IPS-20b (cell line): ENCODE data around the gene RALGAPB.

Experiments used
- H3K27ac ChIP-seq: one replicate; pipeline ENCODE4 v1.5.1; 2013; ENCODE audit warnings: low read length
- H3K27me3 ChIP-seq: 2 replicates; pipeline ENCODE4 v1.6.1; 2013; ENCODE audit warnings: mild to moderate bottlenecking, low read length, inconsistent platforms; ENCODE audit not compliant: insufficient read depth
- H3K36me3 ChIP-seq: 2 replicates; pipeline ENCODE4 v1.6.1; 2013; ENCODE audit warnings: low read depth, mild to moderate bottlenecking, inconsistent platforms, low read length, moderate library complexity; ENCODE audit not compliant: insufficient read depth
- H3K4me1 ChIP-seq: 2 replicates; pipeline ENCODE4 v1.6.1; 2013; ENCODE audit warnings: mild to moderate bottlenecking, control low read depth, inconsistent platforms, low read length, moderate library complexity; ENCODE audit not compliant: insufficient read depth
- H3K4me3 ChIP-seq: 2 replicates; pipeline ENCODE4 v1.5.1; 2013; ENCODE audit warnings: mild to moderate bottlenecking, low read length, inconsistent platforms
- H3K9ac ChIP-seq: 2 replicates; pipeline ENCODE4 v1.6.1; 2013; ENCODE audit warnings: low read depth, mild to moderate bottlenecking, inconsistent platforms, low read length, moderate library complexity
- H3K9me3 ChIP-seq: 2 replicates; pipeline ENCODE4 v1.6.1; 2013; ENCODE audit warnings: mild to moderate bottlenecking, low read depth, low read length, inconsistent platforms; ENCODE audit not compliant: insufficient read depth

Gene RALGAPB

DNA sequence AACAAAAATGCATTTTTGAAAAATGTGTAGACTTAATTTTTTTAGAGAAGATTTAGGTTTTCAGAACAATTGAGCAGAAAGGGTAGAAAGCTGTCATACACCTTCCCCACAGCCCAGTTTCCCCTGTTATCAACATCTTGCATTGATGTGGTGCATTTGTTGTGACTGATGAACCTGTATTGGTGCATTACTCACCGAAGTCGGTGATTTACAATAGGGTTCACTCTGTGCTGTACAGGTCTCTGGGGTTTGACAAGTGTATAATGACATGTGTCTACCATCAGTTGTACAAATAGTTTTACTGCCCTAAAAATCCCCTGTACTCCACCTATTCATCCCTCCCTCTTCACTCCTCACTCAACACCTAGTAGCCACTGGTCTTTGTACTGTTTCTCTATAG is 84.5 kb downstream of the RALGAPB start:
- Histone ChIP-seq H3K9ac (no peak overlapping the region), H3K4me3 (no peak overlapping the region), H3K36me3 (peaks cover 72% of the 10 kb centered on the region), H3K27me3 (no peaks in the 10 kb centered on the region), H3K9me3 (no peaks in the 10 kb centered on the region), H3K27ac (no peak overlapping the region), H3K4me1 (peaks cover 10% of the 10 kb centered on the region; the same call in 1 of the 2 replicates)

GRCh38 chr20:38558596-38559360 is 86.1 kb downstream of the RALGAPB start:
- Histone ChIP-seq H3K27ac (no peak overlapping the region), H3K4me1 (peaks cover 10% of the 10 kb centered on the region; the same call in 1 of the 2 replicates), H3K9me3 (no peaks in the 10 kb centered on the region), H3K27me3 (no peaks in the 10 kb centered on the region), H3K9ac (no peak overlapping the region), H3K4me3 (no peak overlapping the region), H3K36me3 (peaks cover 65% of the 10 kb centered on the region)

- Histone ChIP-seq H3K36me3 (peaks cover 61% of the 10 kb centered on the region), H3K27ac (no peak overlapping the region), H3K27me3 (no peaks in the 10 kb centered on the region), H3K4me1 (peaks cover 10% of the 10 kb centered on the region; the same call in 1 of the 2 replicates), H3K9ac (no peak overlapping the region), H3K9me3 (no peaks in the 10 kb centered on the region), H3K4me3 (no peak overlapping the region)
Observed at GRCh38 chr20:38559764-38560163, 87.1 kb downstream of the RALGAPB start.

GRCh38 chr20:38563802-38564431 is 91.3 kb downstream of the RALGAPB start:
- no peak overlapping the region for H3K4me3 ChIP-seq
- no peak overlapping the region for H3K27ac ChIP-seq
- no peaks in the 10 kb centered on the region for H3K9me3 ChIP-seq
- H3K9ac ChIP-seq = no peak overlapping the region
- H3K4me1 ChIP-seq = peaks cover 3% of the 10 kb centered on the region; the same call in 1 of the 2 replicates
- peaks cover 66% of the 10 kb centered on the region for H3K36me3 ChIP-seq
- no peaks in the 10 kb centered on the region for H3K27me3 ChIP-seq

DNA sequence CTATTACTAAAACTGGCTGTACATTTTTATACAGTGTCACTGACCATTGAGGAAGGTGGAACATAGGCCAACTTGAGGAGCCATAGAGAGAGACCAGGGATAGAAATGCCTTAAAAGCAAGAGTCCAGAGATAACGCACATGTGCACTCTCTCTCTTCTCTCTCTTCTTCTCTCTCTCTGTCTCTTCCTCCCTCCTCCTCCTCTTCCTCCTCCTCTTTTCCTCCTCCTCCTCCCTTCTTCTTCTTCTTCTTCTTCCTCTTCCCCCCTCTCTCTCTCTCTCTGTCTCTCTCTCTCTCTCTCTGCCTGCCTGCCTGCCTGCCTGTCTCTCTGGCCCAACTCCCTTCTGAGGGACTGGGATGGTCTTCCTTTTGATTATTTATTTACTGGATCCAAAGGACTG is 92.0 kb downstream of the RALGAPB start:
- H3K27ac ChIP-seq = no peak overlapping the region
- no peaks in the 10 kb centered on the region for H3K4me1 ChIP-seq
- H3K9me3 ChIP-seq = no peaks in the 10 kb centered on the region
- H3K4me3 ChIP-seq = no peak overlapping the region
- H3K27me3 ChIP-seq = no peaks in the 10 kb centered on the region
- H3K9ac ChIP-seq = no peak overlapping the region
- peaks cover 67% of the 10 kb centered on the region for H3K36me3 ChIP-seq

DNA sequence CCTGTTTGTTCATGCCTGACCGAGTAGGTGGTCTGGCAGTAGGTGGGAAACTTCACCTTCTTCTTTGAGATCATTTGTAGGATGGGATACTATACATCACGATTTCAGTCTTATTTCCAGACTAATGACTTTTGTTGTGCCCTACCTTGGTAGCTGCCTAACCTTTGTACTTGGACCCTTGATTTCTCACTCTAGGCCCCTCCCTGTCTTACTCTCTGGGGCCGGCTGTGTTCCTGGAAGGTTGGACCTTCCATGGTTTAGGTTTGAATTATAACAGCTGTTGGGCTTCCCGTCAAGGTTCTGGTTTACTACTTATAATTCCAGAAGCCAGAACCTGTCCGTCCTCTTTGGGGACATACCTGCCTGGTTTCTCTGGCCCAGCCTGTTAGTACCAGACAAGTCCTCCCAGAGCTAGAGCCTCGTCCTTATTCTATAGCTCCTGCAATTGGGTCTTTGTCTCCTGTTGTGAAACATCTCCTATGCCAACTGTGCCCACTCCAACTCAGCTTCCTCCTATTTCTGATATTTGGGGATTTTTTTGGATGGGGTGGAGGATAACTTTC is 93.5 kb downstream of the RALGAPB start:
- H3K27me3 ChIP-seq = no peaks in the 10 kb centered on the region
- H3K9ac ChIP-seq = no peak overlapping the region
- H3K4me3 ChIP-seq = no peak overlapping the region
- H3K4me1 ChIP-seq = no peaks in the 10 kb centered on the region
- no peak overlapping the region for H3K27ac ChIP-seq
- peaks cover 72% of the 10 kb centered on the region for H3K36me3 ChIP-seq
- no peaks in the 10 kb centered on the region for H3K9me3 ChIP-seq

DNA sequence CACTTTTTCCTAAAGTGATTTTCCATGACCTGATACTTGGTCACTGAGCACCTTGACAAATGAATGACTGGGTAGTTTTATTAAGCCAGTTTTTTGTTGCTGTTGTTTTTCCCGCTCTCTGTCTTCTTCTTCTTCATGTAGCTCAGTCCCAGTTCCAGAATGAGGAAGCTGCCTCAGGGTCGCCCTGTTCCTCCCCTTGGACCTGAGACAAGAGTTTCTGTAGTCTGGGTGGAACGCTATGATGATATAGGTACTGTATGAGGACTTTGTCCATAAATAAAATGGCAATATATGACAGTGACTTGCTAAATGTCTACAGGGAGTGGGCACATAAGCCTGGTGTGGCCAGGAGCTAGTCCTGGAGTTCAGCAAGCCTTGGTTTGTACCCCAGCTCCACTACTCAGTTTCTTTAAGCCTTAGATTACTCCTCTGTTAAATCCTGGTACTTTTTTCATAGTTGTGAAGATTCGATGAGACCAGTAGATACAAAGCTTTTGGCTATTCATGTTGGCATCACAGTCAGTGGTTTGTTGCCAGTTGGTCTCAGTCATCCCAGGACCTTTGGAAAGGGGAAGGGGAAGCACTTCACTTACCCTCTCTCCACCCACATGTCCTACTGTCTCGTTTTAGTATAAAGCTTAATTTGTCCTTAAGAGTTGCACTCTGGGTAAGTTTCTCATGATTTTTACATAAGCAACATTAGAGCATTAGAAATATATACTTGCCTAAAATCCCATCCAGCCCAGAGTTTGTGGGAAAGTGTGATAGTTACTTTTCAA is 97.3 kb downstream of the RALGAPB start:
- no peak overlapping the region for H3K4me3 ChIP-seq
- H3K9ac ChIP-seq = no peak overlapping the region; the same call in 1 of the 2 replicates
- H3K27me3 ChIP-seq = no peaks in the 10 kb centered on the region
- no peaks in the 10 kb centered on the region for H3K4me1 ChIP-seq
- peaks cover 77% of the 10 kb centered on the region for H3K36me3 ChIP-seq
- H3K27ac ChIP-seq = no peak overlapping the region
- H3K9me3 ChIP-seq = no peaks in the 10 kb centered on the region

- H3K36me3 ChIP-seq = peaks cover 75% of the 10 kb centered on the region
- H3K9me3 ChIP-seq = no peaks in the 10 kb centered on the region
- H3K4me3 ChIP-seq = no peak overlapping the region
- H3K27me3 ChIP-seq = no peaks in the 10 kb centered on the region
- H3K9ac ChIP-seq = no peak overlapping the region
- H3K4me1 ChIP-seq = no peaks in the 10 kb centered on the region
- no peak overlapping the region for H3K27ac ChIP-seq
Observed at GRCh38 chr20:38573413-38573812, 100.8 kb downstream of the RALGAPB start.

- no peak overlapping the region for H3K9ac ChIP-seq
- H3K36me3 ChIP-seq = peaks cover 34% of the 10 kb centered on the region
- no peaks in the 10 kb centered on the region for H3K27me3 ChIP-seq
- H3K4me1 ChIP-seq = no peaks in the 10 kb centered on the region
- H3K27ac ChIP-seq = no peak overlapping the region
- no peak overlapping the region for H3K4me3 ChIP-seq
- H3K9me3 ChIP-seq = no peaks in the 10 kb centered on the region
Observed at GRCh38 chr20:38579219-38579910, 106.7 kb downstream of the RALGAPB start.

GRCh38 chr20:38579921-38580320 is 107.3 kb downstream of the RALGAPB start:
- H3K9me3 ChIP-seq = no peaks in the 10 kb centered on the region
- peaks cover 29% of the 10 kb centered on the region for H3K36me3 ChIP-seq
- no peak overlapping the region for H3K9ac ChIP-seq
- H3K27ac ChIP-seq = no peak overlapping the region
- no peaks in the 10 kb centered on the region for H3K4me1 ChIP-seq
- H3K27me3 ChIP-seq = no peaks in the 10 kb centered on the region
- H3K4me3 ChIP-seq = no peak overlapping the region

GRCh38 chr20:38581013-38581412 is 108.4 kb downstream of the RALGAPB start, which contains the start of gene ADIG:
TSS of gene ADIG (plus strand) at chr20:38581197. CDS start at chr20:38581251, 54 bp downstream.
- no peaks in the 10 kb centered on the region for H3K4me1 ChIP-seq
- no peaks in the 10 kb centered on the region for H3K9me3 ChIP-seq
- H3K27me3 ChIP-seq = no peaks in the 10 kb centered on the region
- H3K9ac ChIP-seq = no peak within 1 kb of the TSS
- no peak within 1 kb of the TSS for H3K27ac ChIP-seq
- H3K36me3 ChIP-seq = peaks cover 18% of the 10 kb centered on the region; the same call in 1 of the 2 replicates
- no peak within 1 kb of the TSS for H3K4me3 ChIP-seq
